GM23248 (cell line): ENCODE data around the gene GRAMD1A. TPM values are rescaled to one million over a fixed set of nuclear protein-coding genes. Genes with fewer than 3 reads are reported as not detected.
"Not testable (repeated sequence)": the region's sequence is repeated elsewhere in the genome, so short reads cannot be mapped to it uniquely, and the experiment has no call there.

Experiments
- DNase-seq: peaks from one replicate; pipeline ENCODE4 v3.0.0-alpha.2; 2015
- H2AFZ ChIP-seq: fragments of 200-600 bp; sonication (generic); 2 replicates; pipeline ENCODE4 v1.6.1; 2016; ENCODE audit warnings: antibody characterized with exemption
- H3F3A ChIP-seq: fragments of 200-600 bp; sonication (generic); 2 replicates; pipeline ENCODE4 v1.6.1; 2016; ENCODE audit warnings: mild to moderate bottlenecking, antibody characterized with exemption, mixed run types; ENCODE audit not compliant: insufficient read depth
- H3K27ac ChIP-seq: fragments of 200-600 bp; sonication (generic); 2 replicates; pipeline ENCODE4 v1.5.1; 2016; ENCODE audit warnings: mild to moderate bottlenecking
- H3K27me3 ChIP-seq: fragments of 200-600 bp; sonication (generic); replicated peaks from 2 replicates; pipeline ENCODE4 v1.6.1; 2016; ENCODE audit warnings: mild to moderate bottlenecking; ENCODE audit not compliant: insufficient read depth
- H3K36me3 ChIP-seq: fragments of 200-600 bp; sonication (generic); 2 replicates; pipeline ENCODE4 v1.6.1; 2016; ENCODE audit warnings: low read depth, mild to moderate bottlenecking
- H3K4me1 ChIP-seq: fragments of 200-600 bp; sonication (generic); 2 replicates; pipeline ENCODE4 v1.6.1; 2016; ENCODE audit warnings: mild to moderate bottlenecking; ENCODE audit not compliant: insufficient read depth
- H3K4me2 ChIP-seq: fragments of 200-600 bp; sonication (generic); one replicate; pipeline ENCODE4 v1.6.1; 2016; ENCODE audit warnings: mild to moderate bottlenecking; ENCODE audit not compliant: unreplicated experiment
- H3K4me3 ChIP-seq: fragments of 200-600 bp; sonication (generic); 2 replicates; pipeline ENCODE4 v1.5.1; 2016; ENCODE audit warnings: mild to moderate bottlenecking
- H3K79me2 ChIP-seq: fragments of 200-600 bp; sonication (generic); 2 replicates; pipeline ENCODE4 v1.6.1; 2016; ENCODE audit warnings: mild to moderate bottlenecking; ENCODE audit not compliant: insufficient read depth
- H3K9ac ChIP-seq: fragments of 200-600 bp; sonication (generic); 2 replicates; pipeline ENCODE4 v1.6.1; 2016; ENCODE audit warnings: mild to moderate bottlenecking
- H3K9me2 ChIP-seq: fragments of 200-600 bp; sonication (generic); 2 replicates; pipeline ENCODE4 v1.6.1; 2016; ENCODE audit warnings: mixed run types, mild to moderate bottlenecking, moderate library complexity; ENCODE audit not compliant: insufficient read depth
- H3K9me3 ChIP-seq: fragments of 200-600 bp; sonication (generic); one replicate; pipeline ENCODE4 v1.6.1; 2017; ENCODE audit warnings: low read depth
- H4K20me1 ChIP-seq: fragments of 200-600 bp; sonication (generic); 2 replicates; pipeline ENCODE4 v1.6.0; 2016; ENCODE audit not compliant: insufficient read depth
- EZH2 ChIP-seq: fragments of 200-600 bp; sonication (generic); IDR thresholded peaks from 2 replicates; pipeline ENCODE4 v1.6.1; 2018; ENCODE audit warnings: antibody characterized with exemption, mild to moderate bottlenecking; ENCODE audit not compliant: insufficient read depth, poor library complexity, severe bottlenecking
- EZH2phosphoT487 ChIP-seq: fragments of 200-600 bp; sonication (generic); IDR thresholded peaks from 2 replicates; pipeline ENCODE4 v1.6.1; 2018; ENCODE audit warnings: antibody characterized with exemption, moderate library complexity, mild to moderate bottlenecking, low read depth; ENCODE audit not compliant: insufficient read depth
- WGBS, 2 experiments: methylation state at CpG; one replicate each; pipeline ENCODE4 v1.1.6; 2015 to 2017; ENCODE audit warnings: low lambda C conversion rate in 2 of 2, low coverage in 1 of 2; ENCODE audit errors: missing lambda C conversion rate in 2 of 2; 5-methylcytosine and 5-hydroxymethylcytosine counted together
- in situ Hi-C: fragments of 300-500 bp; cut with MboI; formaldehyde crosslinking; loops from 2 replicates; pipeline ENCODE4 v1.15.0; 2020
- polyA plus RNA-seq: library from polyadenylated mRNA; unstranded; fragments of >200 nt; fragmentation: Nextera tagmentation; extraction: Ambion mirVana; gene quantifications from 2 replicates; pipeline ENCODE4 v1.2.1, GENCODE V29; 2016
- total RNA-seq: library from RNA; depleted of rRNA; stranded (reverse); fragments of >200 nt; shearing (Covaris generic); gene quantifications from 2 replicates; pipeline ENCODE4 v1.2.3, GENCODE V29; 2014

GRAMD1A gene
- total and polyA plus RNA-seq, 2 experiments from 2014 or later = 17.3 to 33.8 TPM

DNA sequence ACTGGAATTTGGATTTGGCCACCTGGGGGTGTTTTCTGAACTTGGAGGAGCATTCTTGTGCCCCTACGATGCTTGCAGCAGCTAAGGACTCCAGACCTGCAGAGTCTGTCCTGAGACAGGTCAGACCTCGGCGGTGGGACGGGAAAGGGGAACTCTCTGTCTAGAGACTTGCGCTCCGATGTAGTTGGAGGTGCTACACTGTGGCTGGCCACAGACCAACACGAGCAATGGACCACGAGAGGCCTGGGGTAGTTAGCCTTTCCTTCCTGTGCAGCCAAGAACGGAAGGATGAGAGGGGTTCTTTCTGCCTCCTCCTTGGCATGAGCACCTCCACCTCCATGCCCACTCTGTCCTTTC lies 5.9 kb upstream of the GRAMD1A start:
- H4K20me1 ChIP-seq = no peaks in the 10 kb centered on the region
- H3K9ac ChIP-seq = no peak overlapping the region
- no peaks in the 10 kb centered on the region for H3K9me2 ChIP-seq
- H3K4me1 ChIP-seq = no peaks in the 10 kb centered on the region
- TF ChIP-seq EZH2phosphoT487 (no peak), EZH2 (no peak)
- no peaks in the 10 kb centered on the region for H3K36me3 ChIP-seq
- WGBS, 2 experiments = 65 to 68% methylated on average over 9 of the region's 9 CpGs
- H3F3A ChIP-seq = no peaks in the 10 kb centered on the region
- no peak overlapping the region for H3K4me3 ChIP-seq
- H3K27ac ChIP-seq = no peak overlapping the region
- no peaks in the 10 kb centered on the region for H3K9me3 ChIP-seq
- H3K79me2 ChIP-seq = peaks cover under 1% of the 10 kb centered on the region; the same call in 1 of the 2 replicates
- no peak overlapping the region for H2AFZ ChIP-seq
- in situ Hi-C loops = no loop called here
- H3K4me2 ChIP-seq = no peak overlapping the region
- DNase-seq = no peak
- peaks cover 5% of the 10 kb centered on the region; the same call in 1 of the 2 replicates for H3K27me3 ChIP-seq

DNA sequence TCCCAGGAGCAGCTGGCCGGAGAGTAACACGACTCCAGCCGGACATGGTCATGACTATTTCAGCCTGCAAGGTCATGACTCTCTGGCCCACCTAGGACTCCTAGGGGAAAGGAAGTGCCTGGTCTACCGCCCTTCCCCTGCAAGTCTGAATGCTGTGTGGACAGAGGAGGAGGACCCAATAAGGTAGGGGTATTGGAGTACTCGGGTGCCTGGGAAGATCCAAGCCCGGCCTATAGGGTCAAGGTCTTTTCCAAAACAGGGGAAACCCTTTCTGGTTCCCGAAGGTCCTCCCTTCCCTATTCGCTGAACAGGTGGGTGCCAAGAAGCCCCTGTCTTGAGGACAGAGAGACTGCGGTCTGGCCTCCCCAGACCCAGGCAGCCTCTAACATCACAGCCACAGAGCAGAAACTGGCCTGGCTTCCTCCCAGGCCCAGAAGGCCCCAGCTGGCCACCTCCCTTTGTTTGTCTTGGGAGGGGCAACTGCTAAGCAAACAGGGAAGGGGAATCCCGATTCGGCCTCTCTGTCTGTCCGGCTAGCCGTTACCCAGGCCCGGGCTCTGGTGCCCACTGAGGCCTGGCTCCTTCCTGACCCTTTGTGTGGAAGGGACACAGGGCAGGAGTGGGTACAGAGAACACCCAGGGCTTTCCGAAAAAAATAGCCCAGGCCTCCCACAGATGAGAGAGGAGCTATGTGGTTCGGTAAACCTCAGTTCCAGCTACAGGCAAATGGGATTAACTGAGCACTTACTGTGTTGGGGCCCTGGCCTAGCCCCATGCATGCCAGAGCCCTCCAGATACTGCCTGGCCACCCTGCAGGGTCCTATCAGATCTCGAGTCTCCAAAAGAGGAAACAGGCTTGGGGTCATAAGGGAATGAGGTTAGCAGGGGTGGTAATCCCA lies 5.2 kb upstream of the GRAMD1A start:
- Histone ChIP-seq H3F3A (no peaks in the 10 kb centered on the region), H3K36me3 (no peaks in the 10 kb centered on the region), H3K9ac (no peak overlapping the region), H3K4me2 (no peak overlapping the region), H3K27ac (no peak overlapping the region), H3K79me2 (peaks cover 7% of the 10 kb centered on the region), H3K4me3 (no peak overlapping the region), H3K9me3 (no peaks in the 10 kb centered on the region), H4K20me1 (no peaks in the 10 kb centered on the region), H3K4me1 (no peaks in the 10 kb centered on the region), H2AFZ (no peak overlapping the region), H3K27me3 (peaks cover 5% of the 10 kb centered on the region; the same call in 1 of the 2 replicates), H3K9me2 (no peaks in the 10 kb centered on the region)
- no peak for TF ChIP-seq EZH2
- no peak for TF ChIP-seq EZH2phosphoT487
- WGBS, 2 experiments = 73 to 78% methylated on average over 17 of the region's 17 CpGs
- in situ Hi-C loops = no loop called here
- DNase-seq = no peak

DNA sequence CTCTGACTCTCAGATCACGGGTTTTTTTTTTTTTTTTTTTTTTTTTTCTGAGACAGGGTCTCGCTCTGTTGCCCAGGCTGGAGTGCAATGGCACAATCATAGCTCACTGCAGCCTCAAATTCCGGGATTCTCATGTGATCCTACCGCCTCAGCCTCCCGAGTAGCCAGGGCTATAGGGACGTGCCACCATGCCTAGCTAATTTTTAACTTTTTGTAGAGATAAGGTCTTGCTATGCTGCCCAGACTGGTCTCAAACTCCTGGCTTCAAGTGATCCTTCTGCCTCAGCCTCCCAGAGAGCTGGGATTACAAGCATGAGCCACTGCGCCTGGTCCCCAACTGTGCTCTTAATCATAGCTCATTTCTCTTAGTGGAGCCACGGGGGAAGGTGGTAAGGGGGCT lies 4.6 kb upstream of the GRAMD1A start:
- Histone ChIP-seq H3K4me3 (no peak overlapping the region), H3K9ac (no peak overlapping the region), H3K79me2 (peaks cover 8% of the 10 kb centered on the region), H3K27me3 (peaks cover 5% of the 10 kb centered on the region; the same call in 1 of the 2 replicates), H3K36me3 (no peaks in the 10 kb centered on the region), H3K9me2 (no peaks in the 10 kb centered on the region), H2AFZ (no peak overlapping the region), H3K4me2 (no peak overlapping the region), H4K20me1 (no peaks in the 10 kb centered on the region), H3K27ac (no peak overlapping the region), H3F3A (no peaks in the 10 kb centered on the region), H3K9me3 (no peaks in the 10 kb centered on the region), H3K4me1 (no peaks in the 10 kb centered on the region)
- no peak for DNase-seq
- 79 to 84% methylated on average over 8 of the region's 8 CpGs for WGBS, 2 experiments
- in situ Hi-C loops = no loop called here
- TF ChIP-seq EZH2 = no peak
- no peak for TF ChIP-seq EZH2phosphoT487

DNA sequence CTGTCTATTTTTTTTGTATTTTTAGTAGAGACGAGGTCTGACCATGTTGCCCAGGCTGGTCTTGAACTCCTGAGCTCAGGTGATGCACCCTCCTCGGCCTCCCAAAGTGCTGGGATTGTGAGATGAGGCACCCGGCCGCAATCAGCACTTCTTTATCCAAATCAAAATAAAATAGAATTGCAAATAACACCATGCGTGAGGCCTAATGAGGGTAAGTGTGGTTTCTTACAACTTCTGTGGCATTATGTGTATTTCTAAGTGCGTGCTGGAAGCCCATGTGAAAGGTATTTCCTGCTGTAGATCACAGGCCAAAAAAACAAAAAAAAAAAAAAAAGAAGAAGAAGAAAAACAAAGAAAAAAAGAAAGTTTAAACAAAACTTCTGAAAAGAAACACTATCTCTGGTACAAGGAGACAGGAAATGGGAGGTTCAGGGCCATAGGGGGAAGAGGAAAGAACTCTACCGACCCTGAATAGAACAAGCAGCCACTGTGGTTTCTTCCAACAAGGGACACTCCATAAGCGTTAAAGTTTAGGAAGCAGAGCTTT lies 3.0 kb upstream of the GRAMD1A start:
- no peaks in the 10 kb centered on the region; the same call in 1 of the 2 replicates for H3K27me3 ChIP-seq
- no peaks in the 10 kb centered on the region for H3K9me3 ChIP-seq
- peaks cover 8% of the 10 kb centered on the region; the same call in 1 of the 2 replicates for H3K4me1 ChIP-seq
- in situ Hi-C loops = no loop called here
- H3F3A ChIP-seq = no peaks in the 10 kb centered on the region
- DNase-seq = no peak
- no peak overlapping the region for H3K27ac ChIP-seq
- no peak overlapping the region for H2AFZ ChIP-seq
- H3K36me3 ChIP-seq = no peaks in the 10 kb centered on the region
- no peak overlapping the region for H3K9ac ChIP-seq
- H3K79me2 ChIP-seq = peaks cover 24% of the 10 kb centered on the region
- no peak overlapping the region for H3K4me2 ChIP-seq
- no peaks in the 10 kb centered on the region for H3K9me2 ChIP-seq
- 78 to 80% methylated on average over 8 of the region's 8 CpGs for WGBS, 2 experiments
- TF ChIP-seq EZH2phosphoT487 (no peak), EZH2 (no peak)
- H4K20me1 ChIP-seq = no peaks in the 10 kb centered on the region
- H3K4me3 ChIP-seq = no peak overlapping the region

DNA sequence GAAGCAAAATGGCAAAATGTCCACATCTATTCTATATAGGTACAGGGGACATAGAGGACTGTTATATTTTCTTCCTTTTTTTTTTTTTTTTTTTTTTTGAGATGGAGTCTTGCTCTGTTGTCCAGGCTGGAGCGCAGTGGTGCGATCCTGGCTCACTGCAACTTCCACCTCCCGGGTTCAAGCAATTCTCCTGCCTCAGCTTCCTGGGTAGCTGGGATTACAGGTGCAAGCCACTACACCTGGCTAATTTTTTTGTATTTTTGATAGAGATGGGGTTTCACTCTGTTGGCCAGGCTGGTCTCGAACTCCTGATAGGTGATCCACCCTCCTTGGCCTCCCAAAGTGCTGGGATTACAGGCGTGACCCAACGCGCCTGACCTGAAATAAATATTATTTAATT lies 1.9 kb upstream of the GRAMD1A start:
- H3K9ac ChIP-seq, H3K9me3 ChIP-seq, H3K27ac ChIP-seq, H3K36me3 ChIP-seq, H3K4me3 ChIP-seq, DNase-seq, H3K27me3 ChIP-seq, in situ Hi-C loops, H4K20me1 ChIP-seq, H3K4me1 ChIP-seq, H3K4me2 ChIP-seq, H3K9me2 ChIP-seq, H3F3A ChIP-seq, H2AFZ ChIP-seq: not testable (repeated sequence)
- peaks cover 35% of the 10 kb centered on the region for H3K79me2 ChIP-seq
- 94 to 95% methylated on average over 6 to 7 of the region's 7 CpGs for WGBS, 2 experiments
